GM23338 (cell line): Measurements from ENCODE around the gene EPHB3. TPM values are rescaled to one million over a fixed set of nuclear protein-coding genes. Genes with fewer than 3 reads are reported as not detected.

ENCODE experiments used
- ATAC-seq: fragments of 200-7000 bp; cut with Tn5 transposase; 3 replicates; pipeline ENCODE4 v1.9.1; 2020
- DNase-seq: peaks from one replicate; pipeline ENCODE4 v3.0.0-alpha.2; 2015; ENCODE audit warnings: low spot score
- H2AFZ ChIP-seq: fragments of 200-600 bp; sonication (generic); 2 replicates; pipeline ENCODE4 v1.8.0; 2016; ENCODE audit warnings: antibody characterized with exemption, mild to moderate bottlenecking, moderate library complexity
- H3F3A ChIP-seq: fragments of 200-600 bp; sonication (generic); replicated peaks from 2 replicates; pipeline ENCODE4 v1.8.0; 2017; ENCODE audit warnings: antibody characterized with exemption, mixed run types, low read depth
- H3K27ac ChIP-seq: fragments of 200-600 bp; sonication (generic); 2 replicates; pipeline ENCODE4 v1.6.1; 2016; ENCODE audit warnings: low read depth
- H3K27me3 ChIP-seq: fragments of 200-600 bp; sonication (generic); 2 replicates; pipeline ENCODE4 v1.8.0; 2016; ENCODE audit warnings: mild to moderate bottlenecking, mixed run types, moderate library complexity; ENCODE audit not compliant: insufficient read depth
- H3K36me3 ChIP-seq: fragments of 200-600 bp; sonication (generic); 2 replicates; pipeline ENCODE4 v1.8.0; 2016; ENCODE audit warnings: mild to moderate bottlenecking; ENCODE audit not compliant: insufficient read depth
- H3K4me1 ChIP-seq: fragments of 200-600 bp; sonication (generic); 2 replicates; pipeline ENCODE4 v1.8.0; 2016; ENCODE audit warnings: mild to moderate bottlenecking, moderate library complexity; ENCODE audit not compliant: insufficient read depth
- H3K4me2 ChIP-seq: fragments of 200-600 bp; sonication (generic); 2 replicates; pipeline ENCODE4 v1.7.1; 2017; ENCODE audit warnings: mixed run types
- H3K4me3 ChIP-seq: fragments of 200-600 bp; sonication (generic); 2 replicates; pipeline ENCODE4 v1.6.1; 2016; ENCODE audit warnings: mixed run types
- H3K79me2 ChIP-seq: fragments of 200-600 bp; sonication (generic); replicated peaks from 2 replicates; pipeline ENCODE4 v1.8.0; 2017; ENCODE audit warnings: mild to moderate bottlenecking; ENCODE audit not compliant: insufficient read depth
- H3K9me2 ChIP-seq: fragments of 200-600 bp; sonication (generic); 2 replicates; pipeline ENCODE4 v1.8.0; 2017; ENCODE audit not compliant: insufficient read depth
- H4K20me1 ChIP-seq: fragments of 200-600 bp; sonication (generic); replicated peaks from 2 replicates; pipeline ENCODE4 v1.8.0; 2017; ENCODE audit warnings: mild to moderate bottlenecking; ENCODE audit not compliant: insufficient read depth
- H3K27ac Mint-ChIP-seq: 2 replicates; pipeline ENCODE4 v1.8.0; 2020; ENCODE audit warnings: inconsistent platforms, mild to moderate bottlenecking, moderate library complexity, mixed read lengths
- H3K27me3 Mint-ChIP-seq: 3 replicates; pipeline ENCODE4 v1.8.0; 2022; ENCODE audit warnings: low read depth, mild to moderate bottlenecking, moderate library complexity, mixed read lengths, inconsistent platforms; ENCODE audit not compliant: insufficient read depth, poor library complexity
- H3K36me3 Mint-ChIP-seq: 3 replicates; pipeline ENCODE4 v1.8.0; 2021; ENCODE audit warnings: low read depth, mild to moderate bottlenecking, inconsistent platforms, moderate library complexity, mixed read lengths
- H3K4me1 Mint-ChIP-seq: 3 replicates; pipeline ENCODE4 v1.8.0; 2020; ENCODE audit warnings: mild to moderate bottlenecking, inconsistent platforms, mixed read lengths
- H3K4me3 Mint-ChIP-seq: 3 replicates; pipeline ENCODE4 v1.8.0; 2021; ENCODE audit warnings: moderate library complexity, mild to moderate bottlenecking, inconsistent platforms, mixed read lengths
- H3K9me3 Mint-ChIP-seq: 3 replicates; pipeline ENCODE4 v1.8.0; 2020; ENCODE audit warnings: moderate library complexity, mild to moderate bottlenecking, inconsistent platforms, mixed read lengths
- CREB1 ChIP-seq: fragments of 250-450 bp; sonication (Bioruptor Pico); IDR thresholded peaks from 2 replicates; pipeline ENCODE4 v1.5.0; 2020; ENCODE audit warnings: low read depth, mild to moderate bottlenecking, moderate library complexity
- EZH2 ChIP-seq: fragments of 200-600 bp; sonication (generic); IDR thresholded peaks from one replicate; pipeline ENCODE4 v1.8.0; 2017; ENCODE audit warnings: antibody characterized with exemption, mild to moderate bottlenecking, low read depth; ENCODE audit not compliant: unreplicated experiment
- EZH2phosphoT487 ChIP-seq: fragments of 200-600 bp; sonication (generic); IDR thresholded peaks from one replicate; pipeline ENCODE4 v1.8.1; 2018; ENCODE audit warnings: antibody characterized with exemption; ENCODE audit not compliant: unreplicated experiment
- JUNB ChIP-seq: IDR thresholded peaks from one replicate; pipeline ENCODE4 v1.6.1; 2016; ENCODE audit warnings: antibody characterized with exemption; ENCODE audit not compliant: unreplicated experiment
- NANOG ChIP-seq: IDR thresholded peaks from 2 replicates; pipeline ENCODE4 v1.6.1; 2016; ENCODE audit warnings: antibody characterized with exemption, borderline replicate concordance
- POLR2AphosphoS5 ChIP-seq: IDR thresholded peaks from 2 replicates; pipeline ENCODE4 v1.6.1; 2016; ENCODE audit warnings: antibody characterized with exemption, low read depth
- REST ChIP-seq: IDR thresholded peaks from one replicate; pipeline ENCODE4 v1.6.1; 2018; ENCODE audit warnings: antibody characterized with exemption; ENCODE audit not compliant: unreplicated experiment
- STAT1 ChIP-seq: IDR thresholded peaks from one replicate; pipeline ENCODE4 v1.6.1; 2016; ENCODE audit warnings: antibody characterized with exemption; ENCODE audit not compliant: unreplicated experiment
- ZNF114 ChIP-seq: fragments of 250-450 bp; sonication (Bioruptor Pico); IDR thresholded peaks from 2 replicates; pipeline ENCODE4 v1.5.0; 2020; ENCODE audit warnings: mild to moderate bottlenecking, moderate library complexity
- ZNF331 ChIP-seq: fragments of 250-450 bp; sonication (Bioruptor Pico); IDR thresholded peaks from 2 replicates; pipeline ENCODE4 v1.5.0; 2020; ENCODE audit warnings: low read depth, mild to moderate bottlenecking, moderate library complexity
- polyA plus RNA-seq: library from polyadenylated mRNA; unstranded; fragments of >200 nt; fragmentation: Nextera tagmentation; extraction: Ambion mirVana; gene quantifications from 2 replicates; pipeline ENCODE4 v1.2.1, GENCODE V29; 2016
- total RNA-seq: library from RNA; depleted of rRNA; stranded (reverse); fragments of >200 nt; shearing (Covaris generic); gene quantifications from 2 replicates; pipeline ENCODE4 v1.2.3, GENCODE V29; 2014
- TF ChIP-seq, protein P1 (sequence below): fragments of 250-450 bp; sonication (Bioruptor Pico); IDR thresholded peaks from 2 replicates; pipeline ENCODE4 v1.5.0; 2020; ENCODE audit warnings: mild to moderate bottlenecking, moderate library complexity
- TF ChIP-seq, protein P2 (sequence below): IDR thresholded peaks from 2 replicates; pipeline ENCODE4 v1.6.1; 2016; ENCODE audit warnings: antibody characterized with exemption
- TF ChIP-seq, protein P3 (sequence below), 2 experiments: fragments of 200-600 bp in 1 of 2; sonication (generic) in 1 of 2; conservative IDR thresholded peaks; 2 replicates each; pipeline versions ENCODE4 v1.5.1 to v1.6.1; 2016 to 2017; ENCODE audit warnings: antibody characterized with exemption in 2 of 2, low read depth in 2 of 2, mild to moderate bottlenecking in 2 of 2, moderate library complexity in 1 of 2

EPHB3 gene
- total and polyA plus RNA-seq, 2 experiments from 2014 or later = 0.57 to 2.0 TPM

DNA sequence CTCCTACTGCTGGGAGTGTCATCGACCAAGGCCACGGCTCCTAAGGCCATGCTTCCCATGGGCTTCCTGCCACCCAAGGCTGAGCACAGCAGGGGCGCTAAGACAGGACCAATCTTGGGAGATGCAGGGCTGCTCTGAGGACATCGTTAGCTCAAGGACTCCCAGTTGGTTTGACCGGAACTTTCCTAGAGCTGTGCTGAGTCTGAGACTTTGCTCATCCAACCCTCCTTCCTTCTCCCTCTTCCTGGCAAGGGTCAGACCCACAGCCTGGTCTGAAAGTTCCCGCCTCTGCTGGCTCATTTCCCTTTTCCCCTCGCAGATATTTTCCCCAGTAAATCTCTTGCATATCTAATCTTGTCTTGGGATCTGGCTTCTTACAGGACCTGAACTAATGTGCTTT lies 57.2 kb downstream of the EPHB3 start:
- H3K36me3 ChIP-seq = no peaks in the 10 kb centered on the region
- peaks cover 4% of the 10 kb centered on the region for H3K4me1 Mint-ChIP-seq
- peaks cover 1% of the 10 kb centered on the region; the same call in 1 of the 2 replicates for H3K4me1 ChIP-seq
- H3K27me3 Mint-ChIP-seq = peaks cover 7% of the 10 kb centered on the region
- no peak overlapping the region for H2AFZ ChIP-seq
- no peak overlapping the region for H3K4me2 ChIP-seq
- ATAC-seq (no peak), DNase-seq (no peak)
- H3K9me3 Mint-ChIP-seq = peaks cover 3% of the 10 kb centered on the region; the same call in 1 of the 3 replicates
- H3K79me2 ChIP-seq = no peaks in the 10 kb centered on the region
- H3K9me2 ChIP-seq = no peaks in the 10 kb centered on the region
- no peaks in the 10 kb centered on the region for H3F3A ChIP-seq
- no peak overlapping the region for H3K27ac Mint-ChIP-seq
- H3K4me3 Mint-ChIP-seq = no peak overlapping the region
- H4K20me1 ChIP-seq = no peaks in the 10 kb centered on the region
- no peak overlapping the region for H3K27ac ChIP-seq
- TF ChIP-seq REST = no peak
- no peak for TF ChIP-seq JUNB
- TF ChIP-seq CREB1 (CRISPR knock-in tag) = no peak
- TF ChIP-seq, protein P1, sequence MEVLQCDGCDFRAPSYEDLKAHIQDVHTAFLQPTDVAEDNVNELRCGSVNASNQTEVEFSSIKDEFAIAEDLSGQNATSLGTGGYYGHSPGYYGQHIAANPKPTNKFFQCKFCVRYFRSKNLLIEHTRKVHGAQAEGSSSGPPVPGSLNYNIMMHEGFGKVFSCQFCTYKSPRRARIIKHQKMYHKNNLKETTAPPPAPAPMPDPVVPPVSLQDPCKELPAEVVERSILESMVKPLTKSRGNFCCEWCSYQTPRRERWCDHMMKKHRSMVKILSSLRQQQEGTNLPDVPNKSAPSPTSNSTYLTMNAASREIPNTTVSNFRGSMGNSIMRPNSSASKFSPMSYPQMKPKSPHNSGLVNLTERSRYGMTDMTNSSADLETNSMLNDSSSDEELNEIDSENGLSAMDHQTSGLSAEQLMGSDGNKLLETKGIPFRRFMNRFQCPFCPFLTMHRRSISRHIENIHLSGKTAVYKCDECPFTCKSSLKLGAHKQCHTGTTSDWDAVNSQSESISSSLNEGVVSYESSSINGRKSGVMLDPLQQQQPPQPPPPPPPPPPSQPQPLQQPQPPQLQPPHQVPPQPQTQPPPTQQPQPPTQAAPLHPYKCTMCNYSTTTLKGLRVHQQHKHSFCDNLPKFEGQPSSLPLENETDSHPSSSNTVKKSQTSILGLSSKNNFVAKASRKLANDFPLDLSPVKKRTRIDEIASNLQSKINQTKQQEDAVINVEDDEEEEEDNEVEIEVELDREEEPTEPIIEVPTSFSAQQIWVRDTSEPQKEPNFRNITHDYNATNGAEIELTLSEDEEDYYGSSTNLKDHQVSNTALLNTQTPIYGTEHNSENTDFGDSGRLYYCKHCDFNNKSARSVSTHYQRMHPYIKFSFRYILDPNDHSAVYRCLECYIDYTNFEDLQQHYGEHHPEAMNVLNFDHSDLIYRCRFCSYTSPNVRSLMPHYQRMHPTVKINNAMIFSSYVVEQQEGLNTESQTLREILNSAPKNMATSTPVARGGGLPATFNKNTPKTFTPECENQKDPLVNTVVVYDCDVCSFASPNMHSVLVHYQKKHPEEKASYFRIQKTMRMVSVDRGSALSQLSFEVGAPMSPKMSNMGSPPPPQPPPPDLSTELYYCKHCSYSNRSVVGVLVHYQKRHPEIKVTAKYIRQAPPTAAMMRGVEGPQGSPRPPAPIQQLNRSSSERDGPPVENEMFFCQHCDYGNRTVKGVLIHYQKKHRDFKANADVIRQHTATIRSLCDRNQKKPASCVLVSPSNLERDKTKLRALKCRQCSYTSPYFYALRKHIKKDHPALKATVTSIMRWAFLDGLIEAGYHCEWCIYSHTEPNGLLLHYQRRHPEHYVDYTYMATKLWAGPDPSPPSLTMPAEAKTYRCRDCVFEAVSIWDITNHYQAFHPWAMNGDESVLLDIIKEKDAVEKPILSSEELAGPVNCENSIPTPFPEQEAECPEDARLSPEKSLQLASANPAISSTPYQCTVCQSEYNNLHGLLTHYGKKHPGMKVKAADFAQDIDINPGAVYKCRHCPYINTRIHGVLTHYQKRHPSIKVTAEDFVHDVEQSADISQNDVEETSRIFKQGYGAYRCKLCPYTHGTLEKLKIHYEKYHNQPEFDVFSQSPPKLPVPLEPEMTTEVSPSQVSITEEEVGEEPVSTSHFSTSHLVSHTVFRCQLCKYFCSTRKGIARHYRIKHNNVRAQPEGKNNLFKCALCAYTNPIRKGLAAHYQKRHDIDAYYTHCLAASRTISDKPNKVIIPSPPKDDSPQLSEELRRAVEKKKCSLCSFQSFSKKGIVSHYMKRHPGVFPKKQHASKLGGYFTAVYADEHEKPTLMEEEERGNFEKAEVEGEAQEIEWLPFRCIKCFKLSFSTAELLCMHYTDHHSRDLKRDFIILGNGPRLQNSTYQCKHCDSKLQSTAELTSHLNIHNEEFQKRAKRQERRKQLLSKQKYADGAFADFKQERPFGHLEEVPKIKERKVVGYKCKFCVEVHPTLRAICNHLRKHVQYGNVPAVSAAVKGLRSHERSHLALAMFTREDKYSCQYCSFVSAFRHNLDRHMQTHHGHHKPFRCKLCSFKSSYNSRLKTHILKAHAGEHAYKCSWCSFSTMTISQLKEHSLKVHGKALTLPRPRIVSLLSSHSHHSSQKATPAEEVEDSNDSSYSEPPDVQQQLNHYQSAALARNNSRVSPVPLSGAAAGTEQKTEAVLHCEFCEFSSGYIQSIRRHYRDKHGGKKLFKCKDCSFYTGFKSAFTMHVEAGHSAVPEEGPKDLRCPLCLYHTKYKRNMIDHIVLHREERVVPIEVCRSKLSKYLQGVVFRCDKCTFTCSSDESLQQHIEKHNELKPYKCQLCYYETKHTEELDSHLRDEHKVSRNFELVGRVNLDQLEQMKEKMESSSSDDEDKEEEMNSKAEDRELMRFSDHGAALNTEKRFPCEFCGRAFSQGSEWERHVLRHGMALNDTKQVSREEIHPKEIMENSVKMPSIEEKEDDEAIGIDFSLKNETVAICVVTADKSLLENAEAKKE = no peak
- TF ChIP-seq POLR2AphosphoS5 = no peak
- TF ChIP-seq, protein P2, sequence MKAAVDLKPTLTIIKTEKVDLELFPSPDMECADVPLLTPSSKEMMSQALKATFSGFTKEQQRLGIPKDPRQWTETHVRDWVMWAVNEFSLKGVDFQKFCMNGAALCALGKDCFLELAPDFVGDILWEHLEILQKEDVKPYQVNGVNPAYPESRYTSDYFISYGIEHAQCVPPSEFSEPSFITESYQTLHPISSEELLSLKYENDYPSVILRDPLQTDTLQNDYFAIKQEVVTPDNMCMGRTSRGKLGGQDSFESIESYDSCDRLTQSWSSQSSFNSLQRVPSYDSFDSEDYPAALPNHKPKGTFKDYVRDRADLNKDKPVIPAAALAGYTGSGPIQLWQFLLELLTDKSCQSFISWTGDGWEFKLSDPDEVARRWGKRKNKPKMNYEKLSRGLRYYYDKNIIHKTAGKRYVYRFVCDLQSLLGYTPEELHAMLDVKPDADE = no peak
- TF ChIP-seq EZH2 = no peak
- no peak for TF ChIP-seq ZNF114 (CRISPR knock-in tag)
- no peak for TF ChIP-seq EZH2phosphoT487
- no peak for TF ChIP-seq STAT1
- no peak for TF ChIP-seq NANOG
- no peak for TF ChIP-seq ZNF331
- TF ChIP-seq, protein P3, sequence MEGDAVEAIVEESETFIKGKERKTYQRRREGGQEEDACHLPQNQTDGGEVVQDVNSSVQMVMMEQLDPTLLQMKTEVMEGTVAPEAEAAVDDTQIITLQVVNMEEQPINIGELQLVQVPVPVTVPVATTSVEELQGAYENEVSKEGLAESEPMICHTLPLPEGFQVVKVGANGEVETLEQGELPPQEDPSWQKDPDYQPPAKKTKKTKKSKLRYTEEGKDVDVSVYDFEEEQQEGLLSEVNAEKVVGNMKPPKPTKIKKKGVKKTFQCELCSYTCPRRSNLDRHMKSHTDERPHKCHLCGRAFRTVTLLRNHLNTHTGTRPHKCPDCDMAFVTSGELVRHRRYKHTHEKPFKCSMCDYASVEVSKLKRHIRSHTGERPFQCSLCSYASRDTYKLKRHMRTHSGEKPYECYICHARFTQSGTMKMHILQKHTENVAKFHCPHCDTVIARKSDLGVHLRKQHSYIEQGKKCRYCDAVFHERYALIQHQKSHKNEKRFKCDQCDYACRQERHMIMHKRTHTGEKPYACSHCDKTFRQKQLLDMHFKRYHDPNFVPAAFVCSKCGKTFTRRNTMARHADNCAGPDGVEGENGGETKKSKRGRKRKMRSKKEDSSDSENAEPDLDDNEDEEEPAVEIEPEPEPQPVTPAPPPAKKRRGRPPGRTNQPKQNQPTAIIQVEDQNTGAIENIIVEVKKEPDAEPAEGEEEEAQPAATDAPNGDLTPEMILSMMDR (conservative IDR thresholded peaks at IDR 0.05; ENCODE audit: low read depth in 2 of 2) = no peak
- H3K36me3 Mint-ChIP-seq = no peaks in the 10 kb centered on the region
- no peak overlapping the region for H3K4me3 ChIP-seq
- peaks cover 7% of the 10 kb centered on the region; the same call in 1 of the 2 replicates for H3K27me3 ChIP-seq
